Natural killer cell treated with Interleukin-12 subunit alpha and Interleukin-12 subunit beta and Interleukin-15 and Interleukin-18, amount 100 ng/mL, for 72 hours (primary cell): ENCODE results near the gene NRCAM. TPM values are rescaled to one million over a fixed set of nuclear protein-coding genes. Genes with fewer than 3 reads are reported as not detected.

Experiments
- ATAC-seq, 2 donors: fragments of 150-1000 bp; cut with Tn5 transposase in 1 of 2; sonication (Bioruptor Pico), chemical (Tn5 transposase) in 1 of 2; 2 replicates each; pipeline ENCODE4 v1.10.0; 2021
- DNase-seq: peaks from one replicate; pipeline ENCODE4 v3.0.0; 2022; ENCODE audit warnings: low spot score
- H3K27ac Mint-ChIP-seq, 2 donors: 1 replicate in 1 of 2; 2 replicates in 1 of 2; pipeline ENCODE4 v1.8.0; 2022; ENCODE audit warnings: mixed read lengths in 2 of 2, mild to moderate bottlenecking in 1 of 2, moderate library complexity in 1 of 2
- H3K27me3 Mint-ChIP-seq, 2 donors: 1 replicate in 1 of 2; 2 replicates in 1 of 2; pipeline ENCODE4 v1.8.0; 2022; ENCODE audit warnings: mixed read lengths in 2 of 2
- H3K36me3 Mint-ChIP-seq: one replicate; pipeline ENCODE4 v1.8.0; 2022; ENCODE audit warnings: mixed read lengths
- H3K4me1 Mint-ChIP-seq, 2 donors: 1 replicate in 1 of 2; 2 replicates in 1 of 2; pipeline ENCODE4 v1.8.0; 2022; ENCODE audit warnings: low read depth in 2 of 2, mixed read lengths in 2 of 2, mild to moderate bottlenecking in 1 of 2
- H3K4me3 Mint-ChIP-seq: one replicate; pipeline ENCODE4 v1.8.0; 2022; ENCODE audit warnings: mixed read lengths
- H3K9me3 Mint-ChIP-seq: 2 replicates; pipeline ENCODE4 v1.8.0; 2022; ENCODE audit warnings: mixed read lengths
- total RNA-seq, 2 donors: library from RNA; stranded (reverse); gene quantifications; one replicate each; pipeline ENCODE4 v1.2.3, GENCODE V29; 2022

Gene NRCAM
- total RNA-seq, 2 donors from 2014 or later = not detected

DNA sequence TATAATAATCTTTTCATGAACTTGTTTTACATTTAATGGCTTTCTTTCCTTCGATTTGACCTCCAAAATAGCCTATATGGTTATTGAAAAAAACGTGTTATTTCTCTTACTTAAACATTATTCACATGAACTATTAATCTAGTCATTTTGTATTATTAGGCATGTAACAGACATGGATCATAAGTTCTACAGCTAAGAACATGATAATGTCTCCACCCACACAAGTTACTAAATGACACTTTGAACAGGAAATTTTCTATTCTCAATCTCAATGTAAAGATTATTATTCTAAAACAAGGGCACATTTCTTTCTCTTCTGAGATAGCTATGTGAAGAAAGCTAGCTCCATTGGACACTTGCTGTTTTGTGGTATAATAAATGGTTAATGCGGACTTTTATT, 336.0 kb downstream of the NRCAM start:
- H3K36me3 Mint-ChIP-seq = no peaks in the 10 kb centered on the region
- ATAC-seq (no peak), DNase-seq (no peak)
- H3K4me3 Mint-ChIP-seq = no peak overlapping the region
- no peaks in the 10 kb centered on the region for H3K9me3 Mint-ChIP-seq
- H3K27ac Mint-ChIP-seq = no peak overlapping the region
- no peaks in the 10 kb centered on the region for H3K27me3 Mint-ChIP-seq
- H3K4me1 Mint-ChIP-seq = no peaks in the 10 kb centered on the region

DNA sequence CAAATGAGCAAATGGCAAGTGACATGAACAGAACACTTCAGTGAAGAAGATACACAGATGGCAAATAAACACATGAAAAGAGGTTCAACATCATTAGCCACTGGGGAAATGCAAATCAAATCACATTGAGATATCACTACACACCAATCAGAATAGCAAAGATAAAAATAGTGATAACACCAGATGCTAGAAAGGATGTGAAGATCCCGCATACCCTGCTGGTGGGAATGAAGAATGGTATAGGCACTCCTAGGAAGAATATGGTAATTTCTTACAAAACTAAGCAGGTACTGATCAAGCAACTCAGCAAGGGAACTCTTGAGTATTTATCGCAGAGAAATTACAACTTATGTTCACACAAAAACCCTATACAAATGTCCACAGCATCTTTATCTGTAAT, 337.3 kb downstream of the NRCAM start:
- H3K27me3 Mint-ChIP-seq = no peaks in the 10 kb centered on the region
- H3K9me3 Mint-ChIP-seq = no peaks in the 10 kb centered on the region
- ATAC-seq (no peak), DNase-seq (no peak)
- H3K4me3 Mint-ChIP-seq = no peak overlapping the region
- no peaks in the 10 kb centered on the region for H3K4me1 Mint-ChIP-seq
- no peak overlapping the region for H3K27ac Mint-ChIP-seq
- H3K36me3 Mint-ChIP-seq = no peaks in the 10 kb centered on the region

DNA sequence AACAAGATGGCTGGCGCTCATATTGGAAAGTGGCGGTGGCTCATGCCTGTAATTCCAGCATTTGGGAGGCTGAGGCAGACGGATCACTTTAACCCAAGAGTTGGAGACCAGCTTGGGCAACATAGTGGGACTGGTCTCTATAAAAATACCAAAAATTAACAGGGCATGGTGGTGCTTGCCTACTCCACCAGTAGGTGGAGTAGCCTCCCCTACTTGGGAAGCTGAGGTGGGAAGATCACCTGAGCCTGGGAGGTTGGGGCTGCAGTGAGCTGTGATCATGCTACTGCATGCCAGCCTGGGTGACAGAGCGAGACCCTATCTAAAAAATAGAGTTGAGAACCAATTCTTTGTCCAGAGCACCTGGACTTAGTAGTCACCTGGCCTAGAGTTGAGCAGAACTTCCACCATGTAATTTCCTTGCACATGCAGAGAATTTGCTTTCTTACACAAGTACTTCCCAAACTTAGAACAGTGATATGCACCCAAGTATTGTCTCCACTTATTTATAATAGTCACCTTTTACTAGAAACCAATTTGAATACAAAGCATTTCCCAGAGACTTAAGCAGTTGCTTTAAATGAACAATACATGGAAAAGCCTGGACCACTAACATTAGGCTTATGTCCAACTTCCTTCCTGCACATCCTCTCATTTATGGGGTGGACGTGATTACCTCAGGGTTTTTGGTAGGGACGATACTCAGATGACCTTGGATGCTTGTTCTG, 342.0 kb downstream of the NRCAM start:
- H3K4me1 Mint-ChIP-seq = no peaks in the 10 kb centered on the region
- ATAC-seq (peak; percentile 44 to 57), DNase-seq (no peak)
- no peak overlapping the region for H3K4me3 Mint-ChIP-seq
- no peak overlapping the region for H3K27ac Mint-ChIP-seq
- no peaks in the 10 kb centered on the region for H3K36me3 Mint-ChIP-seq
- no peaks in the 10 kb centered on the region for H3K27me3 Mint-ChIP-seq
- H3K9me3 Mint-ChIP-seq = no peaks in the 10 kb centered on the region

DNA sequence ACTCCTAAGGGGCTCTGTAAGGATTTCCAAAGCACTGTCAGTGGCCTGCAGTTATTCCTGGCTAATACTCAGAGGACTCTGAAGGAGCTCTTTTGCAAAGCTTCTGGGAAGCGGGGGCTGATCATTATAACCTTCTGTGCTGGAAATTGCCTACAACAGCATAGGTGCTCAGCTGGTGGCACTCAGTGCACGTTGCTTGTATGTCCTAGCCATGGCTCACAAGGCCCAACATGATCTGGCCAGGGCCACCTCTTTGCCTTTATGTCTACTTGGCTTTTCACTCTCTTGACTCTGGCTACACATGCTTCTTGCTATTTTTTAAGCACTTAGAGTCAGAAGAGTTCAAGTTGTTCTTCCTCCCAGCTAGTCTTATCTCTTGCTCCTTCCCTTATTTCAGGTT, 343.6 kb downstream of the NRCAM start:
- Mint-ChIP-seq H3K9me3 (no peaks in the 10 kb centered on the region), H3K4me3 (no peak overlapping the region), H3K36me3 (no peaks in the 10 kb centered on the region), H3K27me3 (no peaks in the 10 kb centered on the region), H3K4me1 (no peaks in the 10 kb centered on the region), H3K27ac (no peak overlapping the region)
- ATAC-seq = no peak
- no peak for DNase-seq

DNA sequence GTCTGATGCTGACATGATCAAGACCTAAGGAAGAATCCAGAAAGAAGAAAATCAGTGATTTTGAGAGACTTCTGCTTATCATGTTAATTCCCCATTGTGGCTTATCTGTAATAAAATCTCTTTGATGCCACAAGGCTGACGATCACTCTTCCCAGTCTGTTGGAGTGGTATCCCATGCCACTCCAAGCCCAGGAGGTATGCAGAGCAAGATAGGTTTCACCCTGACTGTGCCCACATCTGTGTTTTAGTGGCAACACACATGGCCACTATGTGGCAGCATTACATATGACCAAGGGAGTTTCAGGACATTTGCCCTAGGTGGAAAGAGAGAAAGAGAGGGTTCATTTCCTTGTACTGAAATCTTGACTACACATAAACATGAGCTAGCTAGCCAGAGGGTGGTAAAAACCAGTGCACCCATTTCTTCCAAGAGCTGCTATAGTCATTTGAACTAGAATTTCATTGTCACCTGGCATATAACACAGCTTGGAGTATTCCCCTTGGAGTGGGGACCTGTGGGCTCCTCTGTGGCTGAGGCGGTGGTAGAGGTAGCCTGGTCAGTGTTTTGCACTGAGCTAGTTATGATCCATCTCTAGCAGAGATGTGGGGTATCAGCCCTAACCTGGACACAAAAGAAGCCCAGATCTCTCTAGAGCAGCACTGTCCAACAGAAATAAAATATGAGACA, 346.9 kb downstream of the NRCAM start:
- no peaks in the 10 kb centered on the region for H3K36me3 Mint-ChIP-seq
- H3K27ac Mint-ChIP-seq = no peak overlapping the region
- no peak for DNase-seq
- no peak for ATAC-seq
- no peak overlapping the region for H3K4me3 Mint-ChIP-seq
- no peaks in the 10 kb centered on the region for H3K4me1 Mint-ChIP-seq
- no peaks in the 10 kb centered on the region for H3K9me3 Mint-ChIP-seq
- H3K27me3 Mint-ChIP-seq = no peaks in the 10 kb centered on the region

DNA sequence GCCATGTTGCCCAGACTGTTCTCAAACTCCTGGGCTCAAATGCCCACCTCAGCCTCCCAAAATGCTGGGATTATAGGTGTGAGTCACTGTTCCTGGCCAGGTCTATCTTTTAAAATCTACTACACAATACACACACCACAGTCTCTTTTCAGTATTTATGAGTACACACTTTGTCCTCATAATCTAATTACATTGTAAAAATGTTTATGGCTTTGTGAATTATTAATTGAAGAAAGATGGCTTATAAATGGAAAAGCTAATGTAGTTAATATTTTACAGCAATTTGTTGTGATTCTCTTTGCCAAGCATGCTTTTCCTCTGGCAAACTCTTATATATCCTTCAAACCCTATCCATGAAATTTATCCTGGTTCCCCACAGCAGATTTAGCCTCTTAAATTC, 348.1 kb downstream of the NRCAM start:
- Mint-ChIP-seq H3K9me3 (no peaks in the 10 kb centered on the region), H3K4me1 (no peaks in the 10 kb centered on the region), H3K36me3 (no peaks in the 10 kb centered on the region), H3K27ac (no peak overlapping the region), H3K4me3 (no peak overlapping the region), H3K27me3 (no peaks in the 10 kb centered on the region)
- ATAC-seq (no peak), DNase-seq (no peak)

DNA sequence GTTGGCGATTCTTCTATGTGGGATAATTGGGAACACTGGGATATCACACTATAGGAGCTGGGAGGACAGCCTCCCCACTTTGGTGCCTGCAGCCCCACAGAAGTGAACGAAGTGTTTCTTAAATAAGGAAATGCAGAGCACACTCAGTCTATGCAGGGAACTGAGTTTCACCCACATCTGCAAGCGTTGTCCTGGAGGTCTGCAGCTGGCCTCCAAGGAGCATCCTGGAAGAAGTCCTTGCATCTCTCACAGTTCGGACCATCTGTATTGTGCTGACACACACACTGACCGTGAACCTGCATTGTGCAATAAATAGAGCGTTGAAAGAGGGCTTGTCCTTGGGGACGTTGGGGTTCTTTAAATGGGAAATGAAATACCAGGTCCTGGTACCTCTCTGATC, 351.9 kb downstream of the NRCAM start:
- DNase-seq (no peak), ATAC-seq (no peak)
- Mint-ChIP-seq H3K36me3 (no peaks in the 10 kb centered on the region), H3K9me3 (no peaks in the 10 kb centered on the region), H3K27ac (no peak overlapping the region), H3K27me3 (peaks cover 0 to under 1% of the 10 kb centered on the region in 2 donors), H3K4me1 (no peaks in the 10 kb centered on the region), H3K4me3 (no peak overlapping the region)

DNA sequence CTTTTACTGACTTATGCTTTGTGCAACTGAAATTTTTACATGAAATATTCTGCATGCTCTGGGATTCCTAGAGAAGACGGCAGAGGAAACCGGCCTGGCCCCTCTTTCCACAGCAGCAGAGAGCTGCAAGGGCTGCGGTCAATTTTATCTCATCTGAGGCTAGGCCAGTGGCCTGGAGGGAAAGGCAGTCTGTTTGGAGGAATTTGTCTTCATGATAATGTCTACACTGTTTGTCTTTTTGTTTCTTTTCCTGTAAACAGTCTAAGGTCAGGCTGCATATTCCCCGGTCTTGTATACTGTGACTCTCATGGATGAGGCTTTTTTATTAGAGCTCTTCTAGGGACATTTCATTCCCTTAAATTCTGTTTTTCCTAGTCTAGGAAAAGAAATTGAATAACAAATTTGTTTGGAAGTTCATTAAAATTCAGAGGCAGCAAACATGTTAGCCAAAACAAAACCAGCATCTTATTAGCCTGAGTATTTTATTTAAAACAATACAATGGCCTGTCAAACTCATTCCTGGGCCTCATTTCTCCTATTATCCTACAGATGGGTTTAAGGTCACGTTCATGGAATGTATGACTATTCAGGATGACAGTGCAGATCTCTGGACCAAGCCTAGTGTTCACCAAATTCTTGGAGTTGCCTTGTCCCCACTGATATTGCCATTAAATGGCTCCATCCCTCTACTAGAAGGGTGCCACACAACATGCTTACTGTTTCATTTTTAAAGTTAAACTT, 352.5 kb downstream of the NRCAM start:
- Mint-ChIP-seq H3K4me3 (no peak overlapping the region), H3K36me3 (no peaks in the 10 kb centered on the region), H3K9me3 (no peaks in the 10 kb centered on the region), H3K27me3 (peaks cover 4 to 6% of the 10 kb centered on the region in 2 donors), H3K4me1 (no peaks in the 10 kb centered on the region), H3K27ac (no peak overlapping the region)
- DNase-seq (no peak), ATAC-seq (no peak)

DNA sequence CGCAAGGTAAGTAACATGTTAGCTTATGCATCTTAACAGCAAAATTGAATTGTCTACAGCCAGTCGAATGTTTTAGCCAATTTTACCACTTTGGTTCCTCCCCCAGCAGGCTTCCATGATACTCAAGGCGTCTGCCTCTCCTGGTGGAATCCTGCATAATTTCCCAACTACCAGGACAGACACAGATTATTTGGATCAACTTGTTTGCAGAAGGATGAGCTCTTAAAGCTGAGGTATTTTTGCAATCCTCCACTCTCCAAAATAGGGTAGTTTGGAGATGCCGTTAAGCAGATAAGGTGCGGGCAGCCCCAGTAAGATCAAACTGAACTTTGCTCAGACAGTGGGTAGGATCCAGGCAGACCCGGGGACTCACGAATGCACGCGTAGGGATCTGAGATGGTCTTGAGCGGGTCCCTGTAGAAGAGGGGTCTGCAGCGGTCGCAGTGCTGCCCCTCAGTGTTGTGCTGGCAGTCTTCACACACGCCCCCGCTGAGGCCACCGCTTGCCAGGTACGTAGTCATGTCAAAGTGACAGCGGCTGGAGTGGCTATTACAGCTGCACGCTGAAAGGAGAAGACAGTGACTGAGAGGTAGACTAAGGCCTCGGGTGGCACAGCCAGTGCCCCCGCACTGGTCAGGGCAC, 353.4 kb downstream of the NRCAM start:
- ATAC-seq (peak in 1 of 2 donors; percentile 20), DNase-seq (no peak)
- H3K27me3 Mint-ChIP-seq = peaks cover 4 to 7% of the 10 kb centered on the region in 2 donors
- H3K36me3 Mint-ChIP-seq = no peaks in the 10 kb centered on the region
- no peaks in the 10 kb centered on the region for H3K4me1 Mint-ChIP-seq
- no peaks in the 10 kb centered on the region for H3K9me3 Mint-ChIP-seq
- no peak overlapping the region for H3K4me3 Mint-ChIP-seq
- no peak overlapping the region for H3K27ac Mint-ChIP-seq

DNA sequence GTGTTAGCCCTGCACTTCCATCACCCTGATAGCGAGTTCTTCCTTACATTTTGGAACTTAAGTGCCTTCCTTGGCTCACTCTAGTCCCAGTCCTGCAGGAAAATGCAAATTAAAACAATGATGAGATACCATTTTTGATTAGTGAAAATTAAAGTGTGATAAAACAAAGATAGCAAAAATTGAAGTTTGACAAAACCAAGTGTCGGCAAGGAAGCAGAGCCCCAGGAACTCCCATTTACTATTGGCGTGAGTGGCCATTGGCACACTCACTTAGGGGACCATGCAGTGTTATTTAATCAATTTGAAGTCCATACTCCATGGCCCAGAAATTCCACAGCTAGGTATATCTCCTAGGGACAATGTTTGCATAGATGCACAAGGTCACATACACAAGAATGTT, 354.5 kb downstream of the NRCAM start:
- H3K4me1 Mint-ChIP-seq = no peaks in the 10 kb centered on the region
- H3K4me3 Mint-ChIP-seq = no peak overlapping the region
- ATAC-seq = no peak
- H3K9me3 Mint-ChIP-seq = no peaks in the 10 kb centered on the region
- H3K27me3 Mint-ChIP-seq = peaks cover 4 to 7% of the 10 kb centered on the region in 2 donors
- H3K27ac Mint-ChIP-seq = no peak overlapping the region
- no peaks in the 10 kb centered on the region for H3K36me3 Mint-ChIP-seq
- DNase-seq = no peak

DNA sequence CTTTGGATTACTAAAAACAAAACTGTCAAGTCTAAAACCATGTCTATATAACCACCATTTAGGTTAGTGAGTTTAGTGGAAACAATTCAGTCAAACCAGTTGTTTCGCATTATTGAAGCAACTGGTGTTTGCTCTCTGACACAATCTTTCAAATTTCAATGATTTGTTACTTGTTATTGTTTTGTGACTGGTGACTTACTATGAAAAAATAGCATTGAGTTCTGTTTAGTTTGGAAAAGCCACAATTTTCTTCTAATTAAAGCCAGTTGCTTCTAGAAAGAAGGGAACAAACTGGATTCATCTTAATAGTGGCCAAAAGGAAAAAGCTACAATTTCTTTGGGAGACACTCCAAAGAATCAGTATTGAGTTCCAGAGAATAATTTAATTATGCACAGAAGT, 356.5 kb downstream of the NRCAM start:
- Mint-ChIP-seq H3K27ac (no peak overlapping the region), H3K9me3 (no peaks in the 10 kb centered on the region), H3K27me3 (peaks cover 10 to 21% of the 10 kb centered on the region in 2 donors), H3K36me3 (no peaks in the 10 kb centered on the region), H3K4me1 (no peaks in the 10 kb centered on the region), H3K4me3 (no peak overlapping the region)
- ATAC-seq = no peak
- DNase-seq = no peak

DNA sequence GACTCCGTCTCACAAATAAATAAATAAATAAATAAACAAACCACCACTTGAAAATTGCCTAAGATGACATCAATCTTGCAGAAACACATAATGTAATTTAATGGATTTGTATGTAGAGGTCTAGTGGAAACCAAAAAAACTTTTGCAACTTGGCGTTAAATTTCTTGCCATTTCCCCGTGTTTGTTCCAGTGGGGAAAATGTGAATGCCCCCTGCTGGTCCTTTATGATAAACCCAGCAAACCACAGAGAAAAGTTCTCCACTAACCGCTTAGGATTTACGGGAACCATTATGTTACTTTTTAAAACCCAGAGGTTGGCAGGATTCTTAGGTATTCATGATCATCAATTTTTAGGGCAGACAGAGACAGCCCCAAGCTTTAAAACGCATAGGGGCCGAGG, 358.5 kb downstream of the NRCAM start:
- DNase-seq (no peak), ATAC-seq (no peak)
- Mint-ChIP-seq H3K4me3 (no peak overlapping the region), H3K36me3 (no peaks in the 10 kb centered on the region), H3K27ac (no peak overlapping the region), H3K4me1 (no peaks in the 10 kb centered on the region), H3K9me3 (no peaks in the 10 kb centered on the region), H3K27me3 (peaks cover 14 to 28% of the 10 kb centered on the region in 2 donors)
